Measurements from ENCODE around the gene KRTAP17-1.

- TF ChIP-seq CTCF (conservative IDR thresholded peaks at IDR 0.05; ENCODE audit: low read depth, low read length) (no peak), POLR2A (IDR thresholded peaks at IDR 0.05; ENCODE audit: low read depth, low read length) (no peak), CHD1 (IDR thresholded peaks at IDR 0.05; ENCODE audit: low read depth, low read length) (no peak), RFX5 (IDR thresholded peaks at IDR 0.05; ENCODE audit: low read depth, low read length) (no peak), BHLHE40 (IDR thresholded peaks at IDR 0.05; ENCODE audit: low read depth, low read length) (no peak), CEBPB (IDR thresholded peaks at IDR 0.05; ENCODE audit: low read depth, low read length) (no peak), RAD21 (IDR thresholded peaks at IDR 0.05; ENCODE audit: low read length) (no peak), USF2 (IDR thresholded peaks at IDR 0.05; ENCODE audit: low read depth, low read length) (no peak), SMC3 (IDR thresholded peaks at IDR 0.05; ENCODE audit: low read depth, low read length) (no peak), MXI1 (IDR thresholded peaks at IDR 0.05; ENCODE audit: borderline replicate concordance, low read depth, low read length) (no peak), MAFK (IDR thresholded peaks at IDR 0.05; ENCODE audit: low read depth, low read length) (no peak), NFE2L2 (IDR thresholded peaks at IDR 0.05; ENCODE audit: low read depth, low read length) (no peak), RCOR1 (IDR thresholded peaks at IDR 0.05; ENCODE audit: insufficient replicate concordance, low read length) (no peak), FOS (IDR thresholded peaks at IDR 0.05; ENCODE audit: low read depth, low read length) (no peak)
These were observed 7.1 kb downstream of the KRTAP17-1 start for GRCh38 chr17:41308251-41308917.
